ENCODE data around the gene ZMYND8.
"Not testable (repeated sequence)": the region's sequence is repeated elsewhere in the genome, so short reads cannot be mapped to it uniquely, and the experiment has no call there.

The ZMYND8 gene

GRCh38 chr20:47204008-47204849 is 152.3 kb downstream of the ZMYND8 start:
- no peak for DNase-seq (ENCODE audit: low read depth in 2 of 2)

DNA sequence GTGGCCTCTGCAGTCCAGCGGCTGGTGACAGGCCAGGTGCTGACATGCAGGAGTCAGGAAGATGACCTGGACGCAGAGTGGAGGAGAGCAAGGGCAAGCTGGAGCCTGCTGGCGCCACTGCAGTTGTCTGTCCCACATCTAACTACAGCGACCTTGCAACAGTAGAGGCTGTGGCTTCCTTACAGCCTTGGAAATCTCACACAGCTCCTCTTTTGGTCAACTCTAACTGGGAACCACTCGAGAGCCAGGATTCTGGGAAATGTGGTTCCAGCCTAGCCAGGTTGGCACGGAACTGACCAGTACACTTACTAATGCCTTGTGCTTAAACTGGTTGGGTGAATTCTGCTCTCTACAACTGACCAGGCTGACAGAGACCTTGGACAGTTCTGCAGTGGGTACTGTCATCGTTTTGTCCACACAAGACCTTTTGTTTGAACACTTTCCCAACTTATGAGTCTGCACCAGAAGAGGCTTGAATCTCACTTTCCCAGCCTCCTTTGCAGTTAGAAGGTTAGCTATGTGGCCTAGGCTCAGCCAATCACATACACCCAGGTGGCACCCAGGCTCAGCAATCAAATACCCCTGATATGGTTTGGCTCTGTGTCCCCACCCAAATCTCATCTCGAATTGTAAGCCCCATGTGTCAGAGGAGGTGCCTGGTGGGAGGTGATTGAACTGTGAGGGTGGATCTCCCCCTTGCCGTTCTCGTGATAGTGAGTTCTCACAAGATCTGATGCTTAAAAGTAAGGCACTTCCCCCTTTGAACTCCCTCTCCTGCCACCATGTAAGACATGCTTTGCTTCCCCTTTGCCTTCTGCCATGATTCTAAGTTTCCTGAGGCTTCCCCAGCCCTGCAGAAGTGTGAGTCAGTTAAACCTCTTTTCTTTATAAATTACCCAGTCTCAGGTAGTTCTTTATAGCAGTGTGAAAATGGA is 153.5 kb downstream of the ZMYND8 start:
- no peak for DNase-seq (ENCODE audit: low read depth in 2 of 2)

DNA sequence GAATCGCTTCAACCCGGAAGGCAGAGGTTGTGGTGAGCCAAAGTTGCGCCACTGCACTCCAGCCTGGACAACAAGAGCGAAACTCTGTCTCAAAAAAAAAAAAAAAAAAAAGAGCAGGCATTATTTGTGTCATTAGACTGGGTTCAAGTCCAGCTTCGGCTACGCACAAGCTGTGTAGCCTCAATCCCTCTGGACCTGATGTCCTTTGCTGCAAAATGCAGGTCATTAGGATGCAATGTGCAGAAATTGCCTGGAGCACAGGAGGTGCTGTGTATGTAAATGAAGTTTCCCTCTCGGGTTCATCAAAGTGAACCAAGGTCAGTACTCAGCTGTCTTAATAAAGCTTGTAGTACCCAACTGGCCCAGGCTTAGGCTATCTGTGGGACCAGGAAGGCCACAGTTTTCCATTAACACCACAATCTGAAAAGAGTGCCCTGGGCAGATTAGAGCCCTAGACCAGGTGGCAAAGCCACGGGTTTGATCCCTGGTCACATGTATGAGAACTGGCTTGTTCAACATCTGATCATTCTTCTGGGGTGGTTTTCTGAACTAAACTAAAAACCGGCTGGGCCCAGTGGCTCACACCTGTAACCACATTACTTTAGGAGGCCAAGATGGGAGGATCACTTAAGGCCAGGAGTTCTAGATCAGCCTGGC is 155.3 kb downstream of the ZMYND8 start:
- DNase-seq (ENCODE audit: low read depth in 2 of 2) = no peak

- DNase-seq (ENCODE audit: low read depth in 2 of 2) = no peak
These were observed 157.4 kb downstream of the ZMYND8 start for GRCh38 chr20:47198996-47199552.

- DNase-seq (ENCODE audit: low read depth in 2 of 2) = no peak
These were observed 158.2 kb downstream of the ZMYND8 start for GRCh38 chr20:47198254-47198671.

DNA sequence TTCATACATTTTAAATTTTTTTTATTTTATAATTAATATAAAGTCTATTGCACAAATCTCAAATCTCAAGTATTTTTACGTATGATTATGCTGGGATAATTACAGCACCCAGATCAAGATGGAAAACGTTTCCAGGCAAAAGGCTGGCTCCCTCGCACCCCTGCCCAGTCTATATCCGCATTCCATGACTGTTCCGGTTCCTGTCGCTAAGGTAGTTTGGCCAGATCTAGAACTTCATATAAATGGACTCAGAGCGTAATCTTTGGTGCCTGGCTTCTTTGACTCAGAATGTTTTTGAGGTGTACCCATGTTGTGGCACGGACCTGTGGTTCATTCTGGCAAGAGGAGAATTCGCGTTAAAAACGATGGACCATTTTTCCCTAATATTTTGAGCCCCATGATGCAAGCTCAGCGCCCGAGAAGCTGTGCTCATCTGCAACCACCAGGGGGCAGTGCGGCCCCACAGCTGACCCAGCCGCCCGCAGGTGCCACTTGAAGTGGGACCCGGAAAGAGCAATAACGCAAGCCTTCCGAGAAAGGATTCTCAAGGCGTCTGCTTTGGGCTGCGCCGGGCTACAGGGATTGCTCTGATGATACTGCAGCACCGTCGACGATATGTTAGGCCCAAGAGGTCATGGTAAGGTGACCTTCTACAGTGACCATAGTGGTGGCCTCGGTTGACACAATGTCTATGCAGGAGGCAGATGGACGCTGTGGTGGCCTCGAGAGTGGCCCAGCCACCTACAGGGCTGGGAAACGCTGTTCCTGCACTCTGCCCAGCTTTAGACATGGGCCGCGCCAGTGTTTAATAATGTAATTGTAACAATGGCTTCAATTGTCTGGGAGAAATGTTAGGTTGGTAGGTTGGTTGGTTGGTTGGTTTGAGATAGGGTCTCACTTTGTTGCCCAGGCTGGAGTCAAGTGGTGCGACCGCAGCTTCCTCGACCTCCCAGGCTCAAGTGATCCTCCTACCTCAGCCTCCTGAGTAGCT is 160.1 kb downstream of the ZMYND8 start:
- DNase-seq (ENCODE audit: low read depth in 2 of 2) = peak; percentile 35 to 36

GRCh38 chr20:47195573-47195972 is 160.9 kb downstream of the ZMYND8 start:
- DNase-seq (ENCODE audit: low read depth in 2 of 2) = no peak

- DNase-seq (ENCODE audit: low read depth in 2 of 2) = no peak
These were observed 164.5 kb downstream of the ZMYND8 start for GRCh38 chr20:47191956-47192355.

DNA sequence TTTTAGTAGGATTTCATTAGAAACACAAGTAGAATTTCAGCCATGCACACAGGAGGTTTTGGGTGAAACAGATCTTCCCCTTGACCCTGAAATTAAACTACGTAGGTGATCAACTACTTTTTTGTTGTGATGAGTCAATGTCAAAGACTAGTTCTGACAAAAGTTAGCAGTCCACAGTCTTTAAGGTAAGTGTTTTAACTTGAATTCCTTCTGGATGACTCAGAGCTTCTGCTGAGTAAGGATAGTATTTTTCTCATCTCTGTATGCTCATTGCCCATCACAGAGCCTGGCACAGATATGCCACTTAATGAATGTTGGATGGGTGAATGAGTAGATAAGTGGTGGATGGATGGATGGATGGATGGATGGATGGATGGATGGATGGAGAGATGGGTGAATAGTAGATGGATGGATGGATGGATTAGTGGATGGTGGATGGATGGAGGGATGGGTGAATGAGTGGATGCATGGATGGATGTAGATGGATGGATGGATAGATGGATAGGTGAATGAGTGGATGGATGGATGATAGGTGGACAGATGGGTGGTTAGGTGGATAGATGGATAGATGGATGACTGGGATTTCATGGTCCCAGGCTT is 165.3 kb downstream of the ZMYND8 start:
- no peak for DNase-seq (ENCODE audit: low read depth in 2 of 2)

DNA sequence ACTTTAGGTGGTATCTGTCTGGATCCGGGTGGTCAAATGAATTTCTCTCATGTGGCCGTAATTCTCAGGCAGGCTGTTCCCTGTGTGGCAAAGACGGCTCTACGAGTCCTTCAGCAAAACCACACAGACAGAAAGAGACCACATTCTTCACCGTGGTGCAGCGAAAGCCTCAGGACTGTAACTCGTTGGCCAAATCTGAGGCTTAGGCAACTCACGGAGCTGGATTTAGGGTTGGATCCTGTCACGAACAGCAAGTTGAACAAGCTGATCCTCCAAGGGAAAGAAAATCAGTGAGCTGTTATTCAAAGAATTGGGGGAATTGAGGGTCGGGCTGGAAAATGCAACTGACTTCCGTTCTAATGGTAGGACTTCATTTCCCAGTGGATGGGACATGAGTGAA is 167.4 kb downstream of the ZMYND8 start:
- no peak for DNase-seq (ENCODE audit: low read depth in 2 of 2)

- no peak for DNase-seq (ENCODE audit: low read depth in 2 of 2)
These were observed 168.0 kb downstream of the ZMYND8 start for GRCh38 chr20:47188540-47188939.

- DNase-seq (ENCODE audit: low read depth in 2 of 2) = no peak
These were observed 168.9 kb downstream of the ZMYND8 start for GRCh38 chr20:47187450-47188195.

DNA sequence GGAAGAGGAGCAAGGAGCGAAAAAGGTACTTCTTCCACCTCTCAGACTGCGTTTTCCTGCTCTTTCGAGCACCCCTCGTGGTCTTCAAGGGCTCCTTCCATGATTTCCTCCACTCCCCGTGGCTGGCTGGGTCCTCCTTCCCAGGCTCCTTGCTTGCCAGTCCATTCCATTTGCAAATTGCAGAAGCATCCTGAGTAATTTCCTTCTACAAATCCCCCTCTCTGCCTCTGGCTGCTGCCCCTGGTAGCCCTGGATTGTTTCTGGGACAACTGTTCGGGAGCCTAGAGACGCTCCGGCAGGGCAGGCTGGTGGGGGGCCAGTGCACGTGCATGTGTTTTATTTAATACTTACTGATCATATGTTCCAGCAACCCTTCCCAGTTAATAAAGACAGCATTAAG is 173.1 kb downstream of the ZMYND8 start:
- no peak for DNase-seq (ENCODE audit: low read depth in 2 of 2)

- DNase-seq (ENCODE audit: low read depth in 2 of 2) = no peak
These were observed 175.2 kb downstream of the ZMYND8 start for GRCh38 chr20:47181056-47181862.

DNA sequence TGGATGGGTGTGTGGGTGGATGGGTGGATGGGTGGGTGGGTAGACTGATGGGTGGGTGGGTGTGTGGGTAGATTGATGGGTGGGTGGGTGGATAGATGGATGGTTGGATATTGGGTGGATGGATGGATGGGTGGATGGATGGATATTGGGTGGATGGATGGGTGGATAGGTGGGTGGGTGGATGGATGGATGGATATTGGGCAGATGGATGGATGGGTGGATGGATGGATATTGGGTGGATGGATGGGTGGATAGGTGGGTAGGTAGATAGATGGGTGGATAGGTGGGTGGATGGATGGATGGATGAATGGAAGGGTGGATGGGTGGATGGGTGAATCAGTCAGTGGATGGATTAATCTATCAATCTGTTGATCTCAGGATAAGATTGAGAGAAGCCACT is 177.2 kb downstream of the ZMYND8 start:
- no peak for DNase-seq (ENCODE audit: low read depth in 2 of 2)

DNA sequence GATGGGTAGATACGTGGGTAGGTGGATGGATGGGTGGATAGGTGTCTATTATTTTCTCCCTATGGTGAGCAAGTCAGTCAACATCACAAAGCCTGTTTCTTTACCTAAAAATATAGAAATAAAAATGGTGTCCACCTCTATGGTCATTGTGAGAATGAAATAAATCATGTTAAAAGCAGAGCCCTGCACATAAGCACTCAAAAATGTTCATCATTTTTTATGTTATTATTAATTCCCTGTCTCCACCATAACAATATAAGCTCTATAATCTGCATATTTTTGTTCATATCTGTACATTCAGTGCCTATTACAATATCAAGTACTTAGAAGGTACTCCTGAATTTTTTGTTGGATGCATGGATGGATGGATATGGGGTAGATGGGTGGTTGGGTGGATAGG is 177.6 kb downstream of the ZMYND8 start:
- DNase-seq (ENCODE audit: low read depth in 2 of 2) = no peak

DNA sequence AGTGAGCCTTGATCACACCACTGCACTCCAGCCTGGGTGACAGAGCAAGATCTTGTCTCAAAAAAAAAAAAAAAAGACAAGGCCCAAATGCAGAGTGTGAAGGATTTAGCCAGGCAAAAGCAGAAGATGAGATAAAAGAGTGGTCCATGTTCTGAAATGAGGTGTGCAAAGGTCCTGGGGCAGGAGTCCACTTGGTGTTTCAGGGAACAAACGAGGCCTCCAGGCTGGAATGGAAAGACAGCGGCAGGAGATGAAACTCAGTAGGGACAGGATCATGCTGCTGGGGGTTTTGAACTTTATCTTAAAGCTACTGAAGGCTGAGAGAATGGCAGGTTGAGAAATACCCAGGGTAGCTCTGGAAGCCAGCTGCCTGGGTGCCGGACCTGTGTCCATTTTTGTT is 178.2 kb downstream of the ZMYND8 start:
- DNase-seq (ENCODE audit: low read depth in 2 of 2) = no peak

GRCh38 chr20:47176217-47176616 is 180.3 kb downstream of the ZMYND8 start:
- DNase-seq (ENCODE audit: low read depth in 2 of 2) = not testable (repeated sequence)

- no peak for DNase-seq (ENCODE audit: low read depth in 2 of 2)
These were observed 181.0 kb downstream of the ZMYND8 start for GRCh38 chr20:47175493-47175892.

Measured in stimulated activated CD8-positive, alpha-beta memory T cell treated with anti-CD3 and anti-CD28 coated beads, Interleukin-7, amount 100 ng/mL, for 4 hours (primary cell).